ENCODE measurements around the gene SLC25A51. TPM values are rescaled to one million over a fixed set of nuclear protein-coding genes. Genes with fewer than 3 reads are reported as not detected.

Gene SLC25A51
- total RNA-seq, 1 donor from 2014 or later, result 24.5 TPM

DNA sequence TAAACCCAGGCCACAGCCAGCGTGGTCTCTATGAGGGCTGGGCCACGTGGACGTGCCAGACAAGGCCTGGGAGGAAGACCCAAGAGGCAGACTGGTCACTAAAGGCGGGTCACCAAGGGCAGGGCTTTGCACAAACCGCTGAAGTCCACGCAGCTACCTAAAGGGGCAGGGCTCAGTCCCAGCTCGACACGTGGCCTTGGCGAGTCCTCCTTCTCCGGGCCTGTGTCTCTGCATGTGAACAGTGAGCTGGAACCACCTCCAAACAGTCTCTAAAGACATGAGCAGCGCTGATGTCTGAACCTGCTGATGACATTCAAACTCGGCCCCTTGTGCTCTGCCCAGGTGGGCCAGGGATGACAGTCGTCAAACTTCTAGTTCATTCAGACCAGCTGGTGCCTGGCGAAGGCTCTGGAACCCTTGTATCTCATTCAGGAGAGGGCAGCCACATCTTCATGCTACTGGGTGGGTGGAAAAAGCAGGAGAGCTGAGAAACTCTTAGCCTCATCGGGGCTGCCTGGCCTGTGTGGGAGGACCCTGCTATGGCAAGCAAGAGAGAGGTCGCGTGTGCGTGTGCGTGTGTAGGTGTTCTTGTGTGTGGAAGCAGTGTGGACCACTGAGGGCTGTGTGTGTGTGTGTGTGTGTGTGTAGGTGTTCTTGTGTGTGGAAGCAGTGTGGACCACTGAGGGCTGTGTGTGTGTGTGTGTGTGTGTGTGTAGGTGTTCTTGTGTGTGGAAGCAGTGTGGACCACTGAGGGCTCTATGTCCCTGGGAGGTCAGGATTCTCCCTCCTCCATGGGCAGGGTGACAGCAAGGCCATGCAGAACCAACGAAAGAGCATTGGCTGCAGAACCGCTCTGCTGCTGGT, 14.1 kb upstream of the SLC25A51 start:
- no peaks in the 10 kb centered on the region for H3K9me3 ChIP-seq
- TF ChIP-seq, protein P1, sequence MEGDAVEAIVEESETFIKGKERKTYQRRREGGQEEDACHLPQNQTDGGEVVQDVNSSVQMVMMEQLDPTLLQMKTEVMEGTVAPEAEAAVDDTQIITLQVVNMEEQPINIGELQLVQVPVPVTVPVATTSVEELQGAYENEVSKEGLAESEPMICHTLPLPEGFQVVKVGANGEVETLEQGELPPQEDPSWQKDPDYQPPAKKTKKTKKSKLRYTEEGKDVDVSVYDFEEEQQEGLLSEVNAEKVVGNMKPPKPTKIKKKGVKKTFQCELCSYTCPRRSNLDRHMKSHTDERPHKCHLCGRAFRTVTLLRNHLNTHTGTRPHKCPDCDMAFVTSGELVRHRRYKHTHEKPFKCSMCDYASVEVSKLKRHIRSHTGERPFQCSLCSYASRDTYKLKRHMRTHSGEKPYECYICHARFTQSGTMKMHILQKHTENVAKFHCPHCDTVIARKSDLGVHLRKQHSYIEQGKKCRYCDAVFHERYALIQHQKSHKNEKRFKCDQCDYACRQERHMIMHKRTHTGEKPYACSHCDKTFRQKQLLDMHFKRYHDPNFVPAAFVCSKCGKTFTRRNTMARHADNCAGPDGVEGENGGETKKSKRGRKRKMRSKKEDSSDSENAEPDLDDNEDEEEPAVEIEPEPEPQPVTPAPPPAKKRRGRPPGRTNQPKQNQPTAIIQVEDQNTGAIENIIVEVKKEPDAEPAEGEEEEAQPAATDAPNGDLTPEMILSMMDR (IDR thresholded peaks at IDR 0.05), result no peak
- DNase-seq, result no peak
- H3K27ac ChIP-seq, result peak overlapping the region; percentile 72
- no peaks in the 10 kb centered on the region for H3K27me3 ChIP-seq
- H3K36me3 ChIP-seq, result no peaks in the 10 kb centered on the region
- no peak for ATAC-seq
- intact Hi-C loops (cut with DNase I), result loop anchor here (10.0 kb wide), 1 partner anchor 447 kb away; no protein-coding TSS in a partner anchor
- no peak overlapping the region for H3K4me3 ChIP-seq
- peaks cover 18% of the 10 kb centered on the region for H3K4me1 ChIP-seq

DNA sequence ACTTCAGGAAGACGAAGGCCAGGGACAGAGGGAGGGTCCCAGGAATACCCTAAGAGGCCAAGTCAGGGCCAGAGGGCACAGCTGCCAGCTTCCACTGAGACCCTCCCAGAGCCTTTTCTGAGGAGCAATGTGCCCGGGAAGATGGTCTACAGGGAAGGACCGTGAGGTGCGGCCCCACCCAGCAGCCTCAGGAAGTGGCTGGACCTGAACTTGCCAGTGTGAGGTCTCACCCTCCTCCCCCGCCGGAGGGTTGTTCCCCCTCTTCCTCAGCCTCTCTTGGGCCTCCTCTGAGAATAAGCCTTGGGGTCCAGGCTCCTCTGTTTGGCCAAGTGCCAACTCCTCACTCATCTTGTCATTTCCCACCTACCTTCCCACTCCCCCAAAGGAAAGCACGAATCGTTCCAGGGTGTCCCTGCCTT, 13.4 kb upstream of the SLC25A51 start:
- TF ChIP-seq, protein P1 (IDR thresholded peaks at IDR 0.05), result no peak
- Histone ChIP-seq H3K27me3 (no peaks in the 10 kb centered on the region), H3K4me3 (no peak overlapping the region), H3K36me3 (no peaks in the 10 kb centered on the region), H3K4me1 (peaks cover 18% of the 10 kb centered on the region), H3K27ac (peak overlapping the region; percentile 72), H3K9me3 (no peaks in the 10 kb centered on the region)
- no peak for ATAC-seq
- no peak for DNase-seq
- intact Hi-C loops (cut with DNase I), result loop anchor here (10.0 kb wide), 1 partner anchor 447 kb away; no protein-coding TSS in a partner anchor

DNA sequence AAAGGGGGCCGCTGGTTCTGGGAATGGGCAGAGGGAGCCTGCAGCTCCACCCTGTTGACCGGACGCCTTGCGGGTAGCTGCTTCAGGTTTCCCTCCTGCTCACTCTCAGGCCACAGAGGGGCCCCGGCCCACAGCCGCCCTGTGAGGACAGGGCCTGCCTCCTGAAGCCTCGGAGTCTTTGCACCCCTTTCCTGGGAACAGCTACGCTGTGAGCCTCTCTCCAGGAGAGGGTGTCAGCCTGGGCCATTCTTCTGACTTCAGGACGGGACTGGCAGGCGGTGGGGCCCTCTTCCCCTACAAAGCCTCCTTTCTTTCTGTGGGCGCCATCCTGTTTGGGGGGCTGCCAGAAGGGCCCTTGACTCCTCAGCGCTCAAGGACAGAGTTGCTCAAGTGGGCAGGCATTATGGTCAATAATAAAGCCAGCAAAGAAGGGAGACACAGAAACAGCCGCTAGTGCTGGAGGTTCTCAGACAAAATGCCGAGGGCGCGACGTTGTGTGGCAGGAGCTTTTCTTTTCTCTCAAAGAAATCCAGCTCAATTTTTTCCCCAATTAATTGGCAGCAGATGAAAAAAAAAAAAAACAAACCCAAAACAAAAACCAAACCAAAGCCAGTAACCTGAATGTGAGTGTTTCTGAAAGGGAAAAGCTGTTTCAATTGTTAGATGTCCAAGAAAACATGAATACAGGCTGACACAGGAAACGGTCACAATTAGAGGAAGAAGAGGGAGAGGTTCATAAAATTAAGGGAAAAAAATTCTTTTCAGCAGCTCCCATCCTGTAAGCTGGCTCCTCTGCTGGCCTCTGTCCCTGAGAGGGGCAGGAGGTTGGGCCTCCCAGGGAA, 12.8 kb upstream of the SLC25A51 start:
- DNase-seq (no peak), ATAC-seq (no peak)
- no peaks in the 10 kb centered on the region for H3K27me3 ChIP-seq
- intact Hi-C loops (cut with DNase I), result loop anchor here (10.0 kb wide), 1 partner anchor 448 kb away; no protein-coding TSS in a partner anchor
- no peaks in the 10 kb centered on the region for H3K9me3 ChIP-seq
- H3K4me1 ChIP-seq, result peaks cover 18% of the 10 kb centered on the region
- H3K36me3 ChIP-seq, result no peaks in the 10 kb centered on the region
- TF ChIP-seq, protein P1 (IDR thresholded peaks at IDR 0.05), result no peak
- H3K27ac ChIP-seq, result peak overlapping the region; percentile 72
- H3K4me3 ChIP-seq, result no peak overlapping the region

- no peak for DNase-seq
- no peaks in the 10 kb centered on the region for H3K27me3 ChIP-seq
- intact Hi-C loops (cut with DNase I), result loop anchor here (10.0 kb wide), 1 partner anchor 449 kb away; no protein-coding TSS in a partner anchor
- no peaks in the 10 kb centered on the region for H3K9me3 ChIP-seq
- peaks cover 18% of the 10 kb centered on the region for H3K4me1 ChIP-seq
- H3K4me3 ChIP-seq, result no peak overlapping the region
- H3K27ac ChIP-seq, result peak overlapping the region; percentile 72
- no peaks in the 10 kb centered on the region for H3K36me3 ChIP-seq
- TF ChIP-seq, protein P1 (IDR thresholded peaks at IDR 0.05), result no peak
- no peak for ATAC-seq
Measured at GRCh38 chr9:37915911-37916470, 12.1 kb upstream of the SLC25A51 start.

DNA sequence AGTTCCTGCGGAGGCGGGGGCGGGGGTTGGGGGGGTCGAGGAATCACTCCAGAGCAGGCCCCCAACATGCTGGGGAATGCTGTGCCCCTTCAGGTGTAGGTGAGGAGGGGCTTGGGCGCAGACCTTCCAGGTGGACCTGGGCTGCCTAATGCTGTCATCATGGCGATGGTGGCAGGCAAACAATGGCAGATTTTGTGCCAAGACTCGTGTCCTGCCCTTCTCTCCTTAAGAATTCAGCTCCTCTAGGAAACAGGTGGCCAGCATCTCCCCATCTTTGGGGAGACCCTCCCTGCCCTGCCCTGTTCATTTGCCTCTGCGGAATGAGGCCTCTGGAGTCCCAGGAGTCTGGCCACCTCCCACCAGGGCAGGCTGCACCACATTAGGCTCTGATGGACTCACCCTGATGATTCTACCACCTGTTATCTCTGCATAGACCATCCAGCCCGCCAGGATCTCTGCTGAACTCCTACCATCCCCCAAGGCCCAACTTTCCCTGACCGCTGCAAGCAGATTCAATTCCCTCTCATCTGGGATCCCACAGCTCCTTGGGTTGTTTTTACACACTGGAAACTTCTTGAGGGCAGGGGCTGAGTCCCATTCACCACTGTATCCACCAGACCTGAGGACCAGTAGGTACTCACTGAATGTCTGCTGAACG, 10.9 kb upstream of the SLC25A51 start:
- TF ChIP-seq, protein P1 (IDR thresholded peaks at IDR 0.05), result no peak
- peaks cover 18% of the 10 kb centered on the region for H3K4me1 ChIP-seq

More for the DNA sequence above, 10.9 kb upstream of the SLC25A51 start:
- H3K27ac ChIP-seq, result no peak overlapping the region
- no peaks in the 10 kb centered on the region for H3K9me3 ChIP-seq
- no peaks in the 10 kb centered on the region for H3K27me3 ChIP-seq
- DNase-seq, result no peak
- H3K4me3 ChIP-seq, result no peak overlapping the region
- intact Hi-C loops (cut with DNase I), result loop anchor here (5.0 to 10.0 kb wide), 2 partner anchors 172 to 450 kb away; no protein-coding TSS in a partner anchor
- H3K36me3 ChIP-seq, result no peaks in the 10 kb centered on the region
- ATAC-seq, result no peak
